NK-92 treated with Interleukin-12 subunit alpha and Interleukin-12 subunit beta, amount 100 ng/mL, for 24 hours (cell line): ENCODE data around the gene SEH1L.
"Not testable (repeated sequence)": the region's sequence is repeated elsewhere in the genome, so short reads cannot be mapped to it uniquely, and the experiment has no call there.

Source experiments
- DNase-seq: peaks from one replicate; lab custom pipeline; 2025; lab: John Stamatoyannopoulos, UW

SEH1L gene

GRCh38 chr18:12996661-12997292, 49.0 kb downstream of the SEH1L start:
- DNase-seq = no peak

- not testable (repeated sequence) for DNase-seq
These were observed 49.5 kb downstream of the SEH1L start for GRCh38 chr18:12997330-12997729.

- DNase-seq = no peak
These were observed 50.7 kb downstream of the SEH1L start for GRCh38 chr18:12998332-12999060.

GRCh38 chr18:13003466-13003896, 55.7 kb downstream of the SEH1L start:
- DNase-seq = no peak

- DNase-seq = no peak
These were observed 56.6 kb downstream of the SEH1L start for GRCh38 chr18:13004396-13004795.

- no peak for DNase-seq
These were observed 57.5 kb downstream of the SEH1L start for GRCh38 chr18:13005289-13005688.

- no peak for DNase-seq
These were observed 58.9 kb downstream of the SEH1L start for GRCh38 chr18:13006531-13007247.

- no peak for DNase-seq
These were observed 59.4 kb downstream of the SEH1L start for GRCh38 chr18:13007248-13007560.

GRCh38 chr18:13011719-13012118, 63.9 kb downstream of the SEH1L start:
- DNase-seq = no peak

- no peak for DNase-seq
These were observed 66.4 kb downstream of the SEH1L start for GRCh38 chr18:13014232-13014631.

- no peak for DNase-seq
These were observed 67.0 kb downstream of the SEH1L start for GRCh38 chr18:13014818-13015217.

GRCh38 chr18:13017247-13017875, 69.5 kb downstream of the SEH1L start:
- DNase-seq = no peak

- DNase-seq = no peak
These were observed 70.6 kb downstream of the SEH1L start for GRCh38 chr18:13018374-13018773.

- DNase-seq = no peak
These were observed 71.5 kb downstream of the SEH1L start for GRCh38 chr18:13019301-13019700.

GRCh38 chr18:13022644-13023043, 74.8 kb downstream of the SEH1L start:
- DNase-seq = no peak

GRCh38 chr18:13025233-13025632, 77.4 kb downstream of the SEH1L start:
- no peak for DNase-seq

GRCh38 chr18:13026583-13027270, 78.9 kb downstream of the SEH1L start:
- DNase-seq = no peak

GRCh38 chr18:13028869-13029268, 81.1 kb downstream of the SEH1L start:
- DNase-seq = no peak

GRCh38 chr18:13032173-13032572, 84.4 kb downstream of the SEH1L start:
- DNase-seq = no peak

GRCh38 chr18:13035249-13035914, 87.6 kb downstream of the SEH1L start:
- DNase-seq = no peak

GRCh38 chr18:13036622-13037320, 89.0 kb downstream of the SEH1L start:
- no peak for DNase-seq
